Breast epithelium (tissue), 4 donors: ENCODE results near the gene DPM1. TPM values are rescaled to one million over a fixed set of nuclear protein-coding genes. Genes with fewer than 3 reads are reported as not detected.
A peak's percentile ranks its signal among the peaks of the same experiment; 100 is the strongest.

ENCODE experiments used
- DNase-seq, 2 donors: peaks; one replicate each; pipeline ENCODE4 v3.0.0-alpha.2; 2019; ENCODE audit warnings: low spot score in 2 of 2
- H3K27ac ChIP-seq, 2 donors: fragments of 200-600 bp; sonication (generic) in 1 of 2; one replicate each; pipeline ENCODE4 v1.5.1; 2016 to 2019; ENCODE audit warnings: mild to moderate bottlenecking in 1 of 2
- H3K27me3 ChIP-seq, 2 donors: fragments of 200-600 bp; sonication (generic) in 1 of 2; one replicate each; pipeline versions ENCODE4 v1.5.1 to v1.6.0; 2017 to 2019; ENCODE audit warnings: control low read depth in 1 of 2, mild to moderate bottlenecking in 1 of 2
- H3K36me3 ChIP-seq: fragments of 200-600 bp; one replicate; pipeline ENCODE4 v1.5.1; 2019
- H3K4me1 ChIP-seq, 2 donors: fragments of 200-600 bp; sonication (generic); one replicate each; pipeline ENCODE4 v1.5.1; 2016 to 2019; ENCODE audit warnings: control low read depth in 1 of 2
- H3K4me3 ChIP-seq, 3 donors: fragments of 200-600 bp; sonication (generic); 1 replicate in 2 of 3; 2 replicates in 1 of 3; pipeline ENCODE4 v1.5.1; 2016 to 2019; ENCODE audit warnings: mild to moderate bottlenecking in 3 of 3, moderate library complexity in 2 of 3
- H3K9me3 ChIP-seq, 2 donors: fragments of 200-600 bp; sonication (generic) in 1 of 2; one replicate each; pipeline ENCODE4 v1.5.1; 2016 to 2019; ENCODE audit warnings: control low read depth in 1 of 2
- POLR2A ChIP-seq: fragments of 450-650 bp; IDR thresholded peaks from one replicate; pipeline ENCODE4 v1.6.1; 2016; ENCODE audit warnings: antibody characterized with exemption, mild to moderate bottlenecking, moderate library complexity
- POLR2AphosphoS5 ChIP-seq, 3 donors: sonication (generic); formaldehyde crosslinking; IDR thresholded peaks; one replicate each; pipeline ENCODE4 v1.6.1; 2017; ENCODE audit warnings: antibody characterized with exemption in 3 of 3
- intact Hi-C: fragments of 100-400 bp; cut with DNase I; formaldehyde crosslinking; loops from one replicate; pipeline ENCODE4 v1.15.1; 2023; ENCODE audit warnings: low total_unique reads
- total RNA-seq, 3 donors: library from RNA; depleted of rRNA; stranded (reverse); fragments of >200 nt; gene quantifications; one replicate each; pipeline ENCODE4 v1.1.0, GENCODE V29; 2016
- TF ChIP-seq, protein P1 (sequence below), 3 donors: fragments of 450-650 bp; IDR thresholded peaks; one replicate each; pipeline ENCODE4 v1.5.1; 2016 to 2017; ENCODE audit warnings: antibody characterized with exemption in 3 of 3, mild to moderate bottlenecking in 3 of 3, moderate library complexity in 3 of 3

Gene DPM1
- total RNA-seq: 10 to 100 TPM; 43.4 to 61.2 (median 53.4) TPM

GRCh38 chr20:50957798-50958614 lies at the start of gene DPM1:
Gene DPM1, minus strand, starts transcription at chr20:50958532. Its CDS starts 9 bp downstream, at chr20:50958523.
- peak; percentile 82 to 91 for DNase-seq
- Histone ChIP-seq H3K9me3 (no peaks in the 10 kb centered on the region), H3K4me3 (peak within 1 kb of the TSS; percentile 59 to 95 (median 92)), H3K27ac (peak within 1 kb of the TSS; percentile 94 to 96), H3K4me1 (peaks cover 0 to 23% of the 10 kb centered on the region in 2 donors), H3K36me3 (no peaks in the 10 kb centered on the region), H3K27me3 (no peaks in the 10 kb centered on the region)
- TF ChIP-seq POLR2AphosphoS5 (IDR thresholded peaks at IDR 0.05) (peak; percentile 97 to 100 (median 98)), POLR2A (peak; percentile 62)
- TF ChIP-seq, protein P1, sequence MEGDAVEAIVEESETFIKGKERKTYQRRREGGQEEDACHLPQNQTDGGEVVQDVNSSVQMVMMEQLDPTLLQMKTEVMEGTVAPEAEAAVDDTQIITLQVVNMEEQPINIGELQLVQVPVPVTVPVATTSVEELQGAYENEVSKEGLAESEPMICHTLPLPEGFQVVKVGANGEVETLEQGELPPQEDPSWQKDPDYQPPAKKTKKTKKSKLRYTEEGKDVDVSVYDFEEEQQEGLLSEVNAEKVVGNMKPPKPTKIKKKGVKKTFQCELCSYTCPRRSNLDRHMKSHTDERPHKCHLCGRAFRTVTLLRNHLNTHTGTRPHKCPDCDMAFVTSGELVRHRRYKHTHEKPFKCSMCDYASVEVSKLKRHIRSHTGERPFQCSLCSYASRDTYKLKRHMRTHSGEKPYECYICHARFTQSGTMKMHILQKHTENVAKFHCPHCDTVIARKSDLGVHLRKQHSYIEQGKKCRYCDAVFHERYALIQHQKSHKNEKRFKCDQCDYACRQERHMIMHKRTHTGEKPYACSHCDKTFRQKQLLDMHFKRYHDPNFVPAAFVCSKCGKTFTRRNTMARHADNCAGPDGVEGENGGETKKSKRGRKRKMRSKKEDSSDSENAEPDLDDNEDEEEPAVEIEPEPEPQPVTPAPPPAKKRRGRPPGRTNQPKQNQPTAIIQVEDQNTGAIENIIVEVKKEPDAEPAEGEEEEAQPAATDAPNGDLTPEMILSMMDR (IDR thresholded peaks at IDR 0.05): no peak
- intact Hi-C loops: no loop called here

DNA sequence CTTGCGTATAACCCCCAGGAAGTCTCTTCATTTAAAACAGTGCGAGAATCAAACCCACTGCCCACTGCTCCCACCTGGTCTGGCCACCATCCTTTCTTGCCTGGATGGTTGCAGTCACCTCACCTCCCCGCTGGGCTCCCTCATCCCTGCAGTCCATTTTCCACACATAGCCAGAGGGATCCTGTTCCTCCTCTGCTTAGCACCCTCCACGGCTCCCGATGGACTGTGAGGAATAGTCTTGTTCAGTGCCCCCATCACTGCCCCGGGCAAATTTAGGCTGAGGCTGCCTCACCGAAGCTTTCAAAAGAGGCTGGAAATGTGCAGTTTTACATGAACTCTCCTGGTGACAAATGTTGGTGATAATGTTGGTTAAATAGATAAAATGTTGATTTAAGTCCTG lies 46.9 kb upstream of the DPM1 start:
- no peaks in the 10 kb centered on the region for H3K9me3 ChIP-seq
- no peak overlapping the region for H3K27ac ChIP-seq
- intact Hi-C loops: no loop called here
- no peaks in the 10 kb centered on the region for H3K36me3 ChIP-seq
- no peaks in the 10 kb centered on the region for H3K4me1 ChIP-seq
- H3K4me3 ChIP-seq: no peak overlapping the region
- no peaks in the 10 kb centered on the region for H3K27me3 ChIP-seq
- TF ChIP-seq POLR2A (no peak), POLR2AphosphoS5 (IDR thresholded peaks at IDR 0.05) (no peak)
- TF ChIP-seq, protein P1 (IDR thresholded peaks at IDR 0.05): no peak
- no peak for DNase-seq

DNA sequence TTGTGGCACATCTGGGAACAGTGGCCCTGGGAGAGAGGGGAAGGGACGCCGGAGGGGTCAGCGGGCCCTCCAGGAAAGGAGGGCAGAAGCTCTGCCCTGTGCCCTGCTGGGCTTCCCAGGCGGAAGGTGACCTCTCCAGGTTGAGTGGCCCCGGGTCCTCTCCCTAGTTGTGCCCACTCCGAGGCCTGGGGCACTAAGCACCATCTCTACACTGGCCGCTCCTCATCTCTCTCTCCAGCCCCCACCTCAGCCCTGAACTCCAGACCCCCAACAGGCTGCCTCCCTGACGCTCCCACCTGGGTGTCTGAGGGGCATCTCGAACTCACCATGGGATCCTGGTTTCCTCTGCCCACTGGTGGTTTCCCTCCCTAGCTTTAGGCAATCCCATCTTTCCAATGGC lies 46.4 kb upstream of the DPM1 start:
- TF ChIP-seq, protein P1 (IDR thresholded peaks at IDR 0.05): no peak
- no peak for TF ChIP-seq POLR2AphosphoS5 (IDR thresholded peaks at IDR 0.05)
- TF ChIP-seq POLR2A: no peak
- DNase-seq: no peak
- Histone ChIP-seq H3K36me3 (no peaks in the 10 kb centered on the region), H3K27ac (no peak overlapping the region), H3K4me1 (no peaks in the 10 kb centered on the region), H3K4me3 (no peak overlapping the region), H3K27me3 (no peaks in the 10 kb centered on the region), H3K9me3 (no peaks in the 10 kb centered on the region)
- intact Hi-C loops: no loop called here

DNA sequence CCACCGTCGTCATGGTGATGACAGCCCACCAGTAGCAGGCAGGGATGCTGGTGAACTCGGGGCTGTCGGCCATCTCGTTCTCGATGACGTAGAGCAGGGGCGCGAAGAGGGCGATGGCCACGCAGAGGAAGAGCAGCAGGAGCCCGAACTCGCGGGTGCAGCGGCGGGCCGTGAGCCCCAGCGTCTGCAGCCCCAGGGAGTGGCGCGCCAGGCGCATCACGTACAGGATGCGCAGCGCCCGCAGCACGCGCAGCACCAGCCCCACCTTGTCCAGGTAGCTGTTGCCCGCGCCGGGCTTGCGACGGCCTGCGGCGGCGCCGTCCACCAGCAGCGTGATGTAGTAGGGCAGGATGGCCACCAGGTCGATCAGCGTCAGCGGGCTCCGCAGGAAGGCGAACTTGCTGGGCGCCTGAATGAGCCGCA lies 46.0 kb upstream of the DPM1 start:
- TF ChIP-seq, protein P1 (IDR thresholded peaks at IDR 0.05): no peak
- no peak for TF ChIP-seq POLR2A
- TF ChIP-seq POLR2AphosphoS5 (IDR thresholded peaks at IDR 0.05): no peak
- Histone ChIP-seq H3K9me3 (no peaks in the 10 kb centered on the region), H3K36me3 (no peaks in the 10 kb centered on the region), H3K4me1 (no peaks in the 10 kb centered on the region), H3K27me3 (no peaks in the 10 kb centered on the region), H3K4me3 (no peak overlapping the region), H3K27ac (no peak overlapping the region)
- DNase-seq: no peak
- intact Hi-C loops: no loop called here

GRCh38 chr20:51003753-51004152 lies 45.4 kb upstream of the DPM1 start:
- no peaks in the 10 kb centered on the region for H3K36me3 ChIP-seq

More at GRCh38 chr20:51003753-51004152, 45.4 kb upstream of the DPM1 start:
- intact Hi-C loops: no loop called here
- TF ChIP-seq POLR2A: no peak
- no peak for TF ChIP-seq POLR2AphosphoS5 (IDR thresholded peaks at IDR 0.05)
- TF ChIP-seq, protein P1 (IDR thresholded peaks at IDR 0.05): no peak
- H3K4me3 ChIP-seq: no peak overlapping the region
- H3K9me3 ChIP-seq: no peaks in the 10 kb centered on the region
- H3K4me1 ChIP-seq: no peaks in the 10 kb centered on the region
- no peaks in the 10 kb centered on the region for H3K27me3 ChIP-seq
- H3K27ac ChIP-seq: no peak overlapping the region
- DNase-seq: no peak
